Measurements from ENCODE around the gene PSME1.

DNA sequence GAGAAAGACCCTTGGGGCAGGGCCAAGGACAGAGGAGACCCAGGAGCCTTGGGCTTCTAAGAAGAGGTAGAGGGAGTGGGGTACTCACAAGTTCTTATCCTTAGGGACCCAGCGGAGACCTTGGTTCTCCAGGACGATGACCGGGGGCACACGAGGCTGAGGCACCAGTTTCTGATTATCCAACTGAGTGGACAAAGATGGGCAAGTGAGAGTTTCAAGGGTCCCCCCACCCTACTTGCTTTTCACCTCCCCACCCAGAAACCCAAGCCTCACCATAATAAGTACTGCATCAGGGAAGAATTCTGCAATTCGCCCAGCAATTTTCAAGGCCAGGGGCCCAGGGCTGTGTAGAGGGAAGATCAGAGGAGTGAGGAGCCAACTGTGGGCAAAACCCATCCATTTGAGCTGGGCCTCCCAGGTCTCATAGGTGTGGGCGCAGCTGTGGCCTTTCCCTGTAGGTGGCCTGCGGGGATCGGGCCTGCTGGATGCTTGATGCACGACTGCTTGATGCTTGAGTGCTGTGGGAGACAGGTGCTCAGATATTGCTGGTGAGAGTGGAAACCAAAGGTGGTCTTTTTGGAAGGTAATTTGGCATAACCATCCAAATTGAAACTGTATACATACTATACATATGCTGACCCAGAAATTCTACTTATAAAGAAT, 3.4 kb downstream of the PSME1 start:
- no peak for TF ChIP-seq CREB1 (IDR thresholded peaks at IDR 0.05; ENCODE audit: low read depth)
- no peak for TF ChIP-seq EP300 (IDR thresholded peaks at IDR 0.05; ENCODE audit: borderline replicate concordance)

Data from Ishikawa (cell line).